Kasumi-1 (cell line): ENCODE measurements around the gene USF2.

Source experiments
- DNase-seq, 2 experiments: peaks; one replicate each; lab custom pipeline; 2025; lab: John Stamatoyannopoulos, UW

The USF2 gene

GRCh38 chr19:35265126-35265899 is 3.4 kb upstream of the USF2 start:
- DNase-seq = peak; percentile 18 to 38

- no peak for DNase-seq
Measured at GRCh38 chr19:35265900-35266519, 2.8 kb upstream of the USF2 start.

- DNase-seq = no peak
Measured at GRCh38 chr19:35266520-35267352, 2.0 kb upstream of the USF2 start.

DNA sequence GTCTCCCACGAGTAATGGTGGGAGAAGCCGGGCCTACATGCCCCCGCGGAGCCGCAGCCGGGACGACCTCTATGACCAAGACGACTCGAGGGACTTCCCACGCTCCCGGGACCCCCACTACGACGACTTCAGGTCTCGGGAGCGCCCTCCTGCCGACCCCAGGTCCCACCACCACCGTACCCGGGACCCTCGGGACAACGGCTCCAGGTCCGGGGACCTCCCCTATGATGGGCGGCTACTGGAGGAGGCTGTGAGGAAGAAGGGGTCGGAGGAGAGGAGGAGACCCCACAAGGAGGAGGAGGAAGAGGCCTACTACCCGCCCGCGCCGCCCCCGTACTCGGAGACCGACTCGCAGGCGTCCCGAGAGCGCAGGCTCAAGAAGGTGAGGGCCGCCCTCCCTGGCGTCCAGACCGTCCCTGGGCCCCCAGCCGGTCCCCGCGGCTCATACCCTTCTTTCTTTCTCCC is 1.4 kb upstream of the USF2 start:
- DNase-seq = peak; percentile 15 to 42

DNA sequence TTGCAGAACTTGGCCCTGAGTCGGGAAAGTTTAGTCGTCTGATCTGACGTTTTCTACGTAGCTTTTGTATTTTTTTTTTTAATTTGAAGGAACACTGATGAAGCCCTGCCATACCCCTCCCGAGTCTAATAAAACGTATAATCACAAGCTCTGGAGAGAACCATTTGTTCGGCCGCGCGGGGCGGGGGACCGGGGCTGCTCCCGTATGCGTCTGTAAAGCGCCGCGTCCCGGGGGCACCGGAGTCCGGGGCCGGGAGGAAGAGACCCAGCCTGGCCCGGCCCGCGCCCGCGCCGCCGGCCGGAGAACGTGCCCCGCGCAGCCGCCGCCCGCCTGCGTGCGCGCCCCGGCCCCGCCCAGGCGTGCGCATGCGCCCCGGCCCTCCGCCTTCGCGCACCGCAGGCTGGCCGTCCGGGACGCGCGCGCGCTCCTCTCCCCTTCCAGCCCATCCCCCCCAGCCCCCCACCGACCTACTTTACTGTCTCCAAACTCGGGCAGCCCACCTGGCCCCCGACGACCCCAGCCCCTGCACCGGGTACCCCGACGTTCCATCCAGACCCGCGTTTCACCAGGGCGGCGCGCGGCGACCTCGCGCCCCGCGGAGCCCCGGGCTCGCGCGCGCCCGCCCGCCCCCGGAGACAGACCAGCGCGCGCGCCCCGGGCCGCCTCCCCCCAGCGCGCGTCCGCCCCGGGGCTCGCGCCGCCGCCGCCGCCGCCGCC is 785 bp upstream of the USF2 start:
- peak; percentile 29 to 50 for DNase-seq

DNA sequence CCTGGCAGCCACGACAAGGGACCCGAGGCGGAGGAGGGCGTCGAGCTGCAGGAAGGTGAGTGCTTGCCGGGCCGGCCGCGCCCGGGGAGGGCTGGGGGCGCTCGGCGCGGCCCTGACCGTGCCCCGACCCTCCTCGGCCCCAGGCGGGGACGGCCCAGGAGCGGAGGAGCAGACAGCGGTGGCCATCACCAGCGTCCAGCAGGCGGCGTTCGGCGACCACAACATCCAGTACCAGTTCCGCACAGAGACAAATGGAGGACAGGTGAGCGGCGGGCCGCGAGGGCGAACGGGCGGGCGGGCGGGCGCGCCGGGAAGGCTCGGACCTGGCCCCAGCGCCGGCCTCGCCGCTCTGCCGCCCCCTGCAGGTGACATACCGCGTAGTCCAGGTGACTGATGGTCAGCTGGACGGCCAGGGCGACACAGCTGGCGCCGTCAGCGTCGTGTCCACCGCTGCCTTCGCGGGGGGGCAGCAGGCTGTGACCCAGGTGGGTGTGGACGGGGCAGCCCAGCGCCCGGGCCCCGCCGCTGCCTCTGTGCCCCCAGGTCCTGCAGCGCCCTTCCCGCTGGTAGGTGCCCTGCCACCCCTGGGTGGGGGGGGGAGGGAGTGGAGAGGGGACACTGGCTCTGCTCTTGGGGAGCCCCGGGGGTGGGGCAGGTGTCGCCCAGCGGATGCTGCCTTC is 816 bp downstream of the USF2 start:
- peak; percentile 31 to 39 for DNase-seq

GRCh38 chr19:35270381-35270811 is 1.6 kb downstream of the USF2 start:
- DNase-seq = no peak

- no peak for DNase-seq
Measured at GRCh38 chr19:35271546-35271945, 2.8 kb downstream of the USF2 start.

DNA sequence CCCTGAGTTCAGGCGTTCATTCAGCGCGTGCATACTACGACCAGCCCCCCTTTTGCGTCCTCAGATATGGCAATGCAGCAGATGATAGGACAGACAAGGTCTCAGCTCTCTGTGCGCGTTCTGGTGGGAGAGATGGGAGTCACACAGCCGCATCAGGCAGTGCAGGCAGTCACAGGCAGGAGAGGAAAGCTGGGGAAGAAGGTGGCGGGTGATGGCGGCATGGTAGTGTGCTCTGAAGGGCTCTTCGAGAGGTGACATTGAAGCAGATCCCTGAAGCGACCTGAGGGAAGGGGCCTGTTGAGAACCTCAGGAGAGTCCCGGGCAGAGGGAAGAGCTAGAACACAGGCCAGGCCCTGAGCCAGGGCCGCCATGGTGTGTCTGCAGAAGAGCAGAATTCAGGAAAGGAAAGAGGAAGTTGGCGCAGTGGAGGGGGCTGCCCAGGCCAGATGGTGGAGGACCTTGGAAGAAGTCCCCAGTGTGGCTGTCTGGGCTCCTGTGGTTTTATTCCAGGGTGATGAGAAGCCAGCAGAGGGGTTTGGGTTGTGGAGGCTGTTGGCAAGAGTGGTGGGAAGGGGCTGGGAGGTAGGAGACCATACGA is 3.5 kb downstream of the USF2 start:
- DNase-seq = peak; percentile 88

DNA sequence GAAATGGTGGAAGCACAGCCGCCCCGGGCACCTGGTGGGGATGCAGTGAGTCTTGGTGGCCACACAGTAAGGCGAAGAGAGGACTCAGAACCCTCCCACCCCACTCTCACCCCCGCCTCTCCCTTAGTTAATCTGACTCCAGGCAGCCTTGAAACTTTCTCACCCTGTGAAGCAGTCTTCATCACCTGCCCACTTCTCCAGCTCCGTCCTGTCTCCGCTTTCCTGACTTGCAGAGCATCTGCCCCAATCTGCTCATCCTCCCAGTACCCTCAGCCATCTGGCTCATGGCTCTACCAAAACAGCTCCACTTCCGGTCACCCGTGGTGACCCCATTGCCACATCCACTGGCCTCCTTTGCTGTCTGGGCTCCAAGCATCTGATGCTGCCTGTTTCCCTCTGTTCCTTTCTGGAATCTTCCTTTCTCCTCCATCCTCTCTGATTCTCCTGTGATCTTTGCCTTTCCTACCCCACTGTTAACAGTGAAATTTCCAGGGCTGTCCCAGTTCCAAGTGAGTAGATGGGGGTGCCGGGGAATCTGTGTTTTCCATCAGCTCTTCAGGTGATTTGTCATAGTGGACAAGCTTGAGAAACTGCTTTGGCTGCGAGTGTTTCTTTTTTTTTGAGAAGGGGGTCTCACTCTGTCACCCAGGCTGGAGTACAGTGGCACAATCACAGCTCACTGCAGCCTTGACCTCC is 4.3 kb downstream of the USF2 start:
- no peak for DNase-seq

- DNase-seq = no peak
Measured at GRCh38 chr19:35273686-35274259, 5.0 kb downstream of the USF2 start.

GRCh38 chr19:35274323-35274722 is 5.6 kb downstream of the USF2 start:
- DNase-seq = no peak

DNA sequence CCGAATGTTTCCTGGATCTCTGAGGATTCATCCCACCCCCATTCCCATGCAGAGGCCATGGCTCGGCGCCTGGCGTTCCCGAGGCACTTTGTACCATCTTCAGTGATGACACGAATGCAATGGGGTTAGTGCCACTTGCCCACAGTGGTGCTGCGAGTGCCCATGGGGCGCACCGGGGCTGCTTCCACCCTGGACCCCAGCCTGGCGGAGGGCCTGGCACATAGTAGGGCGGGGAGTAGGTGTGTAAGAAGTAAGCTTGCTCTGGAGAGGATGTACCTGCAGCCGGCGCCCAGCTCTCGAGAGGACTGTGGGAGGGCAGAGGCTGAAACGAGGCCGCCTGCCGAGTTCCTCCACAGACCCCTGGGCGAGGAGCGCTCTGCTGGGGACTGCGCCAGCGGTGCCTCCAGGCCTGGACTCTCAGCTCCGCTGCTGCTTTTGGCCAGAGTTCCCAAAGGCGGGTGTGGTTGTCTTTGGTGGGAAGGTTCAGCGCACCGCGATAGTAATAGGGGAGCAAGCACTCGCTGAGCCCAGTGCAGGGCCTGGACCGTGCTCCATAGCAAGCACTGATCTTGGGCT is 8.0 kb downstream of the USF2 start:
- DNase-seq = no peak

- no peak for DNase-seq
Measured at GRCh38 chr19:35278578-35279284, 10.0 kb downstream of the USF2 start.

DNA sequence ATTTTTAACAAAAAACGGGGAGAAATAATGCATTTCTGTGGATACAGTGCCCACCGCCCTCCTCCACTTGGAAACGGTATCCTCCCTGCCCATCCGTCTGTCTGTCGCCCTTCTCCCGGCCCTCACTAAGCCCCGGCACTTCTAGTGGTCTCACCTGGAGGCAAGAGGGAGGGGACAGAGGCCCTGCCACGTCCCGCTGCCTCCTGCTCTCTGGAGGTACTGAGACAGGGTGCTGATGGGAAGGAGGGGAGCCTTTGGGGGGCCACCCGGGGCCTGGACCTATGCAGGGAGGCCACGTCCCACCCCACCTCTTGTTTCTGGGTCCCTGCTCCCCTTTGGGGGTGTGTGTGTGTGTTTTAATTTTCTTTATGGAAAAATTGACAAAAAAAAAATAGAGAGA is 10.6 kb downstream of the USF2 start:
- no peak for DNase-seq

- DNase-seq = no peak
Measured at GRCh38 chr19:35279985-35280821, 11.4 kb downstream of the USF2 start.

GRCh38 chr19:35281303-35281702 is 12.5 kb downstream of the USF2 start:
- no peak for DNase-seq
